ENCODE measurements around the gene TMEM244. TPM values are rescaled to one million over a fixed set of nuclear protein-coding genes. Genes with fewer than 3 reads are reported as not detected.

Gene TMEM244
- total and polyA plus RNA-seq, 9 of the 15 experiments (the other 6 are each of a cell fraction or from before 2014, with no cell fraction given) = not detected

- Histone ChIP-seq H3K79me2 (ENCODE audit: control insufficient read depth, insufficient read depth, low read length) (no peaks in the 10 kb centered on the region), H3K4me1 (replicated peaks in 1 of 2; ENCODE audit: control insufficient read depth in 2 of 2, insufficient read depth in 2 of 2, low read length in 2 of 2) (no peaks in the 10 kb centered on the region; a peak in 1 of 5 replicates), H3K4me2 (ENCODE audit: insufficient read depth, low read length) (no peak overlapping the region), H3K9me3 (replicated peaks; ENCODE audit: control insufficient read depth, insufficient read depth, low read depth, low read length) (no peaks in the 10 kb centered on the region), H3K4me3 (no peak overlapping the region), H4K20me1 (replicated peaks; ENCODE audit: control insufficient read depth, insufficient read depth, low read length) (no peaks in the 10 kb centered on the region), H3K27ac (ENCODE audit: extremely low read depth, low read depth, low read length) (no peak overlapping the region), H3K27me3 (ENCODE audit: control insufficient read depth in 2 of 2, insufficient read depth in 2 of 2, low read length in 2 of 2) (no peaks in the 10 kb centered on the region), H3K9ac (ENCODE audit: insufficient read depth in 1 of 2, low read depth in 2 of 2, low read length in 2 of 2) (no peak overlapping the region), H3K36me3 (ENCODE audit: control insufficient read depth, insufficient read depth, low read length) (no peaks in the 10 kb centered on the region), H3K9me1 (ENCODE audit: control insufficient read depth, insufficient read depth, low read length) (no peaks in the 10 kb centered on the region), H2AFZ (ENCODE audit: low read depth, low read length) (peak overlapping the region; percentile 37)
- FAIRE-seq = no peak
- ChIA-PET CTCF (ENCODE audit: low intra/inter-chr PET ratio) (no interaction called here), POLR2A (interaction anchor here (0.6 to 1.2 kb wide), 3 partner anchors 15 to 202 kb away, joined by 3 to 5 read pairs (median 4); no protein-coding TSS in a partner anchor)
- WGBS (ENCODE audit: insufficient coverage, low coverage, missing lambda C conversion rate) = 54% methylated on average over 3 of the region's 4 CpGs
- BruUV-seq (replicated peaks) = no TSS peak
- no peak for TF ChIP-seq NCOA1 (IDR thresholded peaks at IDR 0.05; ENCODE audit: low read depth)
- TF ChIP-seq REST (IDR thresholded peaks at IDR 0.05; ENCODE audit: borderline replicate concordance) = peak; percentile 68
- no peak for TF ChIP-seq REST (CRISPR knock-in tag; IDR thresholded peaks at IDR 0.05; ENCODE audit: low read depth)
- TF ChIP-seq ZNF174 (CRISPR knock-in tag; IDR thresholded peaks at IDR 0.05) = no peak
- DNase-seq (ENCODE audit: extremely low read depth in 1 of 4, low spot score in 3 of 4) = no peak
- no peak; the same call in 2 of the 3 replicates for ATAC-seq
- intact Hi-C loops (cut with micrococcal nuclease) = no loop called here
- in situ Hi-C loops (cut with MboI) = no loop called here
Measured at GRCh38 chr6:129792049-129792448, 69.1 kb downstream of the TMEM244 start.

Measured in K562 (cell line).